ENCODE results near the gene PTPRN2.

GRCh38 chr7:157979636-157980340 lies 607.8 kb downstream of the PTPRN2 start:
- TF ChIP-seq, protein P1, sequence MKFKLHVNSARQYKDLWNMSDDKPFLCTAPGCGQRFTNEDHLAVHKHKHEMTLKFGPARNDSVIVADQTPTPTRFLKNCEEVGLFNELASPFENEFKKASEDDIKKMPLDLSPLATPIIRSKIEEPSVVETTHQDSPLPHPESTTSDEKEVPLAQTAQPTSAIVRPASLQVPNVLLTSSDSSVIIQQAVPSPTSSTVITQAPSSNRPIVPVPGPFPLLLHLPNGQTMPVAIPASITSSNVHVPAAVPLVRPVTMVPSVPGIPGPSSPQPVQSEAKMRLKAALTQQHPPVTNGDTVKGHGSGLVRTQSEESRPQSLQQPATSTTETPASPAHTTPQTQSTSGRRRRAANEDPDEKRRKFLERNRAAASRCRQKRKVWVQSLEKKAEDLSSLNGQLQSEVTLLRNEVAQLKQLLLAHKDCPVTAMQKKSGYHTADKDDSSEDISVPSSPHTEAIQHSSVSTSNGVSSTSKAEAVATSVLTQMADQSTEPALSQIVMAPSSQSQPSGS (IDR thresholded peaks at IDR 0.05; ENCODE audit: low read length), result no peak
- no peak for TF ChIP-seq POLR2A (IDR thresholded peaks at IDR 0.05; ENCODE audit: control extremely low read depth in 1 of 2, low read depth in 2 of 2, low read length in 2 of 2)

Data from H1 (cell line).